ENCODE measurements around the gene ATP6V0E1.

ATP6V0E1 gene

GRCh38 chr5:173020154-173020581, 36.6 kb downstream of the ATP6V0E1 start:
- POLR2A ChIA-PET: no interaction called here

GRCh38 chr5:173020643-173021042, 37.1 kb downstream of the ATP6V0E1 start:
- Histone ChIP-seq H3K9me3 (ENCODE audit: control insufficient read depth, insufficient read depth, low read depth, low read length) (no peaks in the 10 kb centered on the region), H3K27ac (ENCODE audit: extremely low read depth, low read depth, low read length) (no peak overlapping the region), H3K36me3 (ENCODE audit: control insufficient read depth in 2 of 2, insufficient read depth in 1 of 2, low read length in 2 of 2) (peaks cover 12 to 25% of the 10 kb centered on the region in 2 experiments; a peak in 2 of 3 replicates), H3K4me3 (ENCODE audit: low read depth, low read length) (no peak overlapping the region), H3K4me1 (ENCODE audit: control insufficient read depth, insufficient read depth, low read length) (peaks cover 9% of the 10 kb centered on the region)
- ChIA-PET POLR2A (no interaction called here), CTCF (interaction anchor here (1.3 kb wide), 1 partner anchor 22 kb away, joined by 3 read pairs; no protein-coding TSS in a partner anchor)
- TF ChIP-seq ZNF548 (tag by site-specific recombination; IDR thresholded peaks at IDR 0.05) (no peak), ZNF26 (tag by site-specific recombination; IDR thresholded peaks at IDR 0.05) (no peak), ZNF530 (tag by site-specific recombination; IDR thresholded peaks at IDR 0.05; ENCODE audit: low read depth) (no peak), ZNF18 (tag by site-specific recombination; IDR thresholded peaks at IDR 0.05) (no peak), IKZF3 (tag by site-specific recombination; IDR thresholded peaks at IDR 0.05) (no peak), TRIM28 (IDR thresholded peaks at IDR 0.05; ENCODE audit: borderline replicate concordance, low read length) (no peak), ZBTB21 (tag by site-specific recombination; IDR thresholded peaks at IDR 0.05) (no peak), ZNF366 (tag by site-specific recombination; conservative IDR thresholded peaks at IDR 0.05) (no peak)
- TF ChIP-seq, protein P1, sequence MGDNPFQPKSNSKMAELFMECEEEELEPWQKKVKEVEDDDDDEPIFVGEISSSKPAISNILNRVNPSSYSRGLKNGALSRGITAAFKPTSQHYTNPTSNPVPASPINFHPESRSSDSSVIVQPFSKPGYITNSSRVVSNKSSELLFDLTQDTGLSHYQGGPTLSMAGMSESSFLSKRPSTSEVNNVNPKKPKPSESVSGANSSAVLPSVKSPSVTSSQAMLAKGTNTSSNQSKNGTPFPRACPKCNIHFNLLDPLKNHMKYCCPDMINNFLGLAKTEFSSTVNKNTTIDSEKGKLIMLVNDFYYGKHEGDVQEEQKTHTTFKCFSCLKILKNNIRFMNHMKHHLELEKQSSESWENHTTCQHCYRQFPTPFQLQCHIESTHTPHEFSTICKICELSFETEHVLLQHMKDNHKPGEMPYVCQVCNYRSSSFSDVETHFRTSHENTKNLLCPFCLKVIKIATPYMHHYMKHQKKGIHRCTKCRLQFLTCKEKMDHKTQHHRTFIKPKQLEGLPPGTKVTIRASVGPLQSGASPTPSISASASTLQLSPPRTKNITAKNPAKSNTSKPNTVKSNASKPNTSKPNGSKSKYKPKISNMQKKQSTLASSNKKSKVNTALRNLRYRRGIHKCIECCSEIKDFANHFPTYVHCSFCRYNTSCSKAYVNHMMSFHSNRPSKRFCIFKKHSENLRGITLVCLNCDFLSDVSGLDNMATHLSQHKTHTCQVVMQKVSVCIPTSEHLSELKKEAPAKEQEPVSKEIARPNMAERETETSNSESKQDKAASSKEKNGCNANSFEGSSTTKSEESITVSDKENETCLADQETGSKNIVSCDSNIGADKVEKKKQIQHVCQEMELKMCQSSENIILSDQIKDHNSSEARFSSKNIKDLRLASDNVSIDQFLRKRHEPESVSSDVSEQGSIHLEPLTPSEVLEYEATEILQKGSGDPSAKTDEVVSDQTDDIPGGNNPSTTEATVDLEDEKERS (tag by site-specific recombination; IDR thresholded peaks at IDR 0.05): no peak
- TF ChIP-seq, protein P2, sequence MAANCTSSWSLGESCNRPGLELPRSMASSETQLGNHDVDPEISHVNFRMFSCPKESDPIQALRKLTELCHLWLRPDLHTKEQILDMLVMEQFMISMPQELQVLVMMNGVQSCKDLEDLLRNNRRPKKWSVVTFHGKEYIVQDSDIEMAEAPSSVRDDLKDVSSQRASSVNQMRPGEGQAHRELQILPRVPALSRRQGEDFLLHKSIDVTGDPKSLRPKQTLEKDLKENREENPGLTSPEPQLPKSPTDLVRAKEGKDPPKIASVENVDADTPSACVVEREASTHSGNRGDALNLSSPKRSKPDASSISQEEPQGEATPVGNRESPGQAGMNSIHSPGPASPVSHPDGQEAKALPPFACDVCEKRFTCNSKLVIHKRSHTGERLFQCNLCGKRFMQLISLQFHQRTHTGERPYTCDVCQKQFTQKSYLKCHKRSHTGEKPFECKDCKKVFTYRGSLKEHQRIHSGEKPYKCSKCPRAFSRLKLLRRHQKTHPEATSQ (tag by site-specific recombination; IDR thresholded peaks at IDR 0.05): no peak

More at GRCh38 chr5:173020154-173020581, 36.6 kb downstream of the ATP6V0E1 start:
- CTCF ChIA-PET: no interaction called here
- no peak overlapping the region for H3K27ac ChIP-seq (ENCODE audit: extremely low read depth, low read depth, low read length)
- TF ChIP-seq PRDM6 (tag by site-specific recombination; IDR thresholded peaks at IDR 0.05): 0 out of 2 replicates have a peak, but pooled peaks have one; percentile 36
- no peak for TF ChIP-seq ZSCAN23 (tag by site-specific recombination; IDR thresholded peaks at IDR 0.05)
- H3K4me3 ChIP-seq (ENCODE audit: low read depth, low read length): no peak overlapping the region
- H3K36me3 ChIP-seq (ENCODE audit: control insufficient read depth in 2 of 2, insufficient read depth in 1 of 2, low read length in 2 of 2): peaks cover 12 to 25% of the 10 kb centered on the region in 2 experiments; a peak in 2 of 3 replicates
- H3K9me3 ChIP-seq (ENCODE audit: control insufficient read depth, insufficient read depth, low read depth, low read length): no peaks in the 10 kb centered on the region
- peaks cover 9% of the 10 kb centered on the region for H3K4me1 ChIP-seq (ENCODE audit: control insufficient read depth, insufficient read depth, low read length)

Data from HEK293 (cell line).